ENCODE results near the gene GRAMD4. TPM values are rescaled to one million over a fixed set of nuclear protein-coding genes. Genes with fewer than 3 reads are reported as not detected.
A peak's percentile ranks its signal among the peaks of the same experiment; 100 is the strongest.

Gene GRAMD4
- total and polyA plus RNA-seq, 12 donors = 15.0 to 241 (median 79.4) TPM

GRCh38 chr22:46663436-46664100, 43.4 kb downstream of the GRAMD4 start:
- 92 to 96% (median 95%) methylated on average over 12 to 28 of the region's 28 CpGs for WGBS, 4 donors
- intact Hi-C loops (cut with DNase I) = loop anchor here in 1 of 2 donors (10.0 kb wide), 1 partner anchor 309 kb away; no protein-coding TSS in a partner anchor

GRCh38 chr22:46664301-46664855, 44.2 kb downstream of the GRAMD4 start:
- H3K4me1 ChIP-seq (replicated peaks in 1 of 2) = peaks cover 8 to 17% of the 10 kb centered on the region in 2 donors
- H3K9me3 ChIP-seq (replicated peaks in 1 of 3) = no peaks in the 10 kb centered on the region
- H3K36me3 ChIP-seq (replicated peaks in 1 of 2) = peaks cover 0 to 52% of the 10 kb centered on the region in 2 donors
- H3K4me3 ChIP-seq = no peak overlapping the region
- 82 to 97% (median 91%) methylated on average over 5 to 13 of the region's 13 CpGs for WGBS, 4 donors
- TF ChIP-seq POLR2A (IDR thresholded peaks at IDR 0.05) = no peak
- TF ChIP-seq, protein P1, sequence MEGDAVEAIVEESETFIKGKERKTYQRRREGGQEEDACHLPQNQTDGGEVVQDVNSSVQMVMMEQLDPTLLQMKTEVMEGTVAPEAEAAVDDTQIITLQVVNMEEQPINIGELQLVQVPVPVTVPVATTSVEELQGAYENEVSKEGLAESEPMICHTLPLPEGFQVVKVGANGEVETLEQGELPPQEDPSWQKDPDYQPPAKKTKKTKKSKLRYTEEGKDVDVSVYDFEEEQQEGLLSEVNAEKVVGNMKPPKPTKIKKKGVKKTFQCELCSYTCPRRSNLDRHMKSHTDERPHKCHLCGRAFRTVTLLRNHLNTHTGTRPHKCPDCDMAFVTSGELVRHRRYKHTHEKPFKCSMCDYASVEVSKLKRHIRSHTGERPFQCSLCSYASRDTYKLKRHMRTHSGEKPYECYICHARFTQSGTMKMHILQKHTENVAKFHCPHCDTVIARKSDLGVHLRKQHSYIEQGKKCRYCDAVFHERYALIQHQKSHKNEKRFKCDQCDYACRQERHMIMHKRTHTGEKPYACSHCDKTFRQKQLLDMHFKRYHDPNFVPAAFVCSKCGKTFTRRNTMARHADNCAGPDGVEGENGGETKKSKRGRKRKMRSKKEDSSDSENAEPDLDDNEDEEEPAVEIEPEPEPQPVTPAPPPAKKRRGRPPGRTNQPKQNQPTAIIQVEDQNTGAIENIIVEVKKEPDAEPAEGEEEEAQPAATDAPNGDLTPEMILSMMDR (IDR thresholded peaks at IDR 0.05) = no peak
- DNase-seq = no peak
- no peak overlapping the region for H3K27ac ChIP-seq
- intact Hi-C loops (cut with DNase I) = loop anchor here in 1 of 2 donors (10.0 kb wide), 1 partner anchor 310 kb away; no protein-coding TSS in a partner anchor
- H3K27me3 ChIP-seq = no peaks in the 10 kb centered on the region

More at GRCh38 chr22:46663436-46664100, 43.4 kb downstream of the GRAMD4 start:
- TF ChIP-seq POLR2A (IDR thresholded peaks at IDR 0.05) = no peak
- TF ChIP-seq, protein P1 (IDR thresholded peaks at IDR 0.05) = no peak
- Histone ChIP-seq H3K36me3 (replicated peaks in 1 of 2) (peaks cover 0 to 44% of the 10 kb centered on the region in 2 donors), H3K4me1 (replicated peaks in 1 of 2) (peaks cover 8 to 17% of the 10 kb centered on the region in 2 donors), H3K4me3 (no peak overlapping the region), H3K9me3 (replicated peaks in 1 of 3) (no peaks in the 10 kb centered on the region), H3K27ac (peak overlapping the region in 1 of 5 donors; percentile 86), H3K27me3 (no peaks in the 10 kb centered on the region)
- DNase-seq = no peak

DNA sequence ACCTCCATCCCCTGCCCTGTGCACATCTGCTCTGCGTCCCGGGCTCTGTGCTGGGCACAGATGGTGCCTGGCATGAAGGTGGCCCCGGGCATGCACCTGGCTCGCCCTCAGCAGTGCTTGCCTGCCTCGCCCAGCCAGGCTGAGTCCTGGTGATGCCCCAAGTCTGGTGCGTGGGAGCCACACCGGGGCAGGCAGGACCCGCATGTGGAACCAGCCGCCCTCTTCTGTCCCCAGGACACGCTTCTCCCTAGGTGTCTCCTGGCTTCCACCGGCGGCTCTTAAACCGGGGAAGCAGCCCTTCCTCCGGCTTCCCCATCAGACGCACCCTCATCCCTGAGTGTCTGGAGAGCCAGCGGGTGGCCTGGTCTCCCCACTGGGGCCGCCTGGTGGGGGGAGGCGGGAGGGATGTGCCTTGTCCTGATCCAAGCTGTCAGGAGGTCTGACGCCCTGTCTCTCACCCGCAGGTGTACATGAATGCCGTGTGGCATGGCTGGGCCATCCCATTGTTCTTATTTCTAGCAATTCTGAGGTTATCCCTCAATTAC, 45.0 kb downstream of the GRAMD4 start:
- peaks cover 0 to 56% of the 10 kb centered on the region in 2 donors for H3K36me3 ChIP-seq (replicated peaks in 1 of 2)

More for the DNA sequence above, 45.0 kb downstream of the GRAMD4 start:
- DNase-seq = no peak
- Histone ChIP-seq H3K4me1 (replicated peaks in 1 of 2) (peaks cover 8 to 16% of the 10 kb centered on the region in 2 donors), H3K27me3 (no peaks in the 10 kb centered on the region), H3K9me3 (replicated peaks in 1 of 3) (no peaks in the 10 kb centered on the region), H3K4me3 (no peak overlapping the region), H3K27ac (no peak overlapping the region)
- TF ChIP-seq POLR2A (IDR thresholded peaks at IDR 0.05) = no peak
- TF ChIP-seq, protein P1 (IDR thresholded peaks at IDR 0.05) = no peak
- intact Hi-C loops (cut with DNase I) = loop anchor here in 1 of 2 donors (10.0 kb wide), 1 partner anchor 310 kb away; no protein-coding TSS in a partner anchor
- 92 to 97% (median 96%) methylated on average over 14 to 21 of the region's 21 CpGs for WGBS, 4 donors
